K562 (cell line): ENCODE data around the gene MARS1. TPM values are rescaled to one million over a fixed set of nuclear protein-coding genes. Genes with fewer than 3 reads are reported as not detected.

Experiments
- NFRKB ChIP-seq: fragments of 450-650 bp; IDR thresholded peaks from 2 replicates; pipeline ENCODE4 v1.6.1; 2016; ENCODE audit warnings: low read depth
- PTTG1 ChIP-seq: fragments of 450-650 bp; IDR thresholded peaks from 2 replicates; pipeline ENCODE4 v1.6.1; 2016; ENCODE audit warnings: low read depth, mild to moderate bottlenecking, missing genetic modification characterization, missing compliant biosample characterization
- RBFOX2 ChIP-seq: fragments of 200-400 bp; formaldehyde crosslinking; IDR thresholded peaks from 2 replicates; pipeline ENCODE4 v1.6.1; 2017; ENCODE audit warnings: low read depth, mild to moderate bottlenecking, low read length, moderate library complexity
- SRF ChIP-seq, 2 experiments: fragments of 250-450, 450-650 bp in 1 of 2; sonication (Bioruptor Pico) in 1 of 2; sonication (generic) in 1 of 2; formaldehyde crosslinking; IDR thresholded peaks; 2 replicates each; pipeline versions ENCODE4 v1.5.0 to v1.5.1; 2020 to 2022; ENCODE audit warnings: mild to moderate bottlenecking in 1 of 2, missing genetic modification reagents in 1 of 2
- ZBTB11 ChIP-seq, 3 experiments: fragments of 200-800 bp in 1 of 3; fragments of 250-450 bp in 1 of 3; fragments of 450-650 bp in 1 of 3; sonication (Bioruptor Pico) in 1 of 3; sonication (Bioruptor generic) in 1 of 3; formaldehyde crosslinking in 1 of 3; IDR thresholded peaks; 2 replicates each; pipeline versions ENCODE4 v1.6.1 to v1.8.0; 2016 to 2022; ENCODE audit warnings: mild to moderate bottlenecking in 2 of 3, missing genetic modification characterization in 2 of 3, missing compliant biosample characterization in 1 of 3, moderate library complexity in 1 of 3
- ZFX ChIP-seq: sonication (generic); formaldehyde crosslinking; IDR thresholded peaks from 2 replicates; pipeline ENCODE4 v1.8.0; 2022; ENCODE audit warnings: mild to moderate bottlenecking, missing genetic modification reagents, moderate library complexity
- polyA plus RNA-seq, 8 experiments: library from polyadenylated mRNA; depleted of rRNA in 4 of 8; stranded (reverse) in 5 of 8; unstranded in 3 of 8; fragments of >200 nt; fragmentation: Nextera tagmentation in 2 of 8; fragmentation: Illumina TruSeq in 1 of 8; extraction: Ambion mirVana in 2 of 8; extraction: Trizol in 1 of 8; gene quantifications; 2 replicates each; pipeline versions ENCODE4 v1.2.1 to v1.2.3, GENCODE V29; 2011 to 2014; ENCODE audit warnings: inconsistent platforms in 1 of 8, missing spikeins in 1 of 8
- total RNA-seq, 7 experiments: library from RNA; depleted of rRNA in 6 of 7; stranded (reverse); fragments of >200 nt in 6 of 7; fragmentation: Illumina TruSeq in 2 of 7; extraction: Trizol in 2 of 7; gene quantifications; 2 replicates each; pipeline versions ENCODE4 v1.2.1 to v1.2.3, GENCODE V29; 2011 to 2021; ENCODE audit warnings: low replicate concordance in 1 of 7

The MARS1 gene
- total and polyA plus RNA-seq, 9 of the 15 experiments (the other 6 are each of a cell fraction or from before 2014, with no cell fraction given), result 117 to 382 (median 220) TPM

DNA sequence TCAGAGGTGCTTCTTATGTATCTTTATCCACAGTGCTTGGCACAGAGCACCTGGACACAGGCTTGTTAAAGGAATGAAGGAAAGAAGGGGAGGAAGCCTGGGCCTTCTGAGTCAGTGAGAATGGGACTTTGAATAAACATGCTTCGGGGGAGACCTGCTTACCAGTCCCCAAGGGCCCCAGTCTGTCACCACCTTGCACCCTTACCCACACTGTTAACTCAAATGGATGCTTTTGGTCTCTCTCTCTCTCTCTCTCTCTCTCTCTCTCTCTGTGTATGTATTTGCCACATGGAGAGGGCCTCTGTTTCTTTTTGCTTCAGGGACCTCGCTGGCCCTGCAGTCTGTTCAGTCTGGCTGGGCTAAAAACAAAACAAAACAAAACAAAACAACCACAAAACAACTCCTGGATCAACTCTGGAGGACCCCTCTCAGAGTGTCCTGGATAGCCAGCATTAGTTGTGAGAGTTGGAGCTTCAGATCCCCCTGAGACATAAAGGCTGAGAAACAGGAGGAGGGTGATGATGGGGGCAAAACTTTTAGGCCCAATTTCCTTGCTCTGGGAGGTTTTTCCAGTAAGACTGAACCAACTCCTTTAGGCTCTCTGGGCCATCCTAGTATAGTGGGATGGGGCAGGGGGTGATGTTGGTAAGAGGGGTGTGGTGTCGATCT lies 63.9 kb downstream of the MARS1 start (continued):
- TF ChIP-seq ZBTB11 (CRISPR knock-in tag; IDR thresholded peaks at IDR 0.05), result peak in 1 of 3 experiments; percentile 6; a peak in 1 of 6 replicates
- peak; percentile 54 for TF ChIP-seq ZFX (CRISPR knock-in tag)
- TF ChIP-seq SRF (CRISPR knock-in tag; IDR thresholded peaks at IDR 0.05), result 0 out of 4 replicates have a peak, but pooled peaks of 1 of the 2 experiments have one; percentile 6
- TF ChIP-seq NFRKB, result 0 out of 2 replicates have a peak, but pooled peaks have one; percentile 13
- TF ChIP-seq RBFOX2, result 0 out of 2 replicates have a peak, but pooled peaks have one; percentile 27
- TF ChIP-seq PTTG1 (tag), result no peak
